ENCODE results near the gene NUBP2. TPM values are rescaled to one million over a fixed set of nuclear protein-coding genes. Genes with fewer than 3 reads are reported as not detected.

Gene NUBP2
- total RNA-seq, 1 donor: 56.1 TPM

DNA sequence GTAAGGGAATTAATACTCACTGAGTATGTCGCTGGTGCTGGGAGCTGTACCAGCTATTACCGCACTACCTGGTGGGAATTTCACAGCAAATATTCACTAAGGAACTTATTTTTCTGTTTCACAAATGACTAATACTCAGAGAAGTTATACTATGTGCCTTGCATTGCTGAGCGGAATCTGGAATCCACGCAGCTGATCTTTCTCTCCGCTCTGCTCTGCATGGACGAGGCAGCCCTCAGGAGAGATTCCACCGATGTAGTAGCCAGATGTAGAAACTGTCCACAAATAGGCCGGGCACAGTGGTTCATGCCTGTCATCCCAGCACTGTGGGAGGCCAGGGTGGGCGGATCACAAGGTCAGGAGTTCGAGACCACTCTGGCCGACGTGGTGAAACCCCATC is 28.6 kb upstream of the NUBP2 start:
- Histone ChIP-seq H3K36me3 (ENCODE audit: insufficient read depth, low read length) (peaks cover 39% of the 10 kb centered on the region), H3K27ac (ENCODE audit: low read depth, low read length) (no peak overlapping the region), H3K4me2 (ENCODE audit: insufficient read depth, low read length) (no peak overlapping the region), H3K27me3 (ENCODE audit: insufficient read depth, low read length) (no peaks in the 10 kb centered on the region), H3K4me1 (ENCODE audit: insufficient read depth, low read length) (peaks cover 6% of the 10 kb centered on the region), H3K4me3 (ENCODE audit: insufficient read depth, low read length) (no peak overlapping the region), H3K9me3 (ENCODE audit: low read depth, low read length) (no peaks in the 10 kb centered on the region), H3K79me2 (ENCODE audit: insufficient read depth, low read length) (peaks cover 9% of the 10 kb centered on the region), H4K20me1 (ENCODE audit: insufficient read depth, low read length) (peaks cover 13% of the 10 kb centered on the region), H2AFZ (ENCODE audit: low read length) (no peak overlapping the region)
- no peak for TF ChIP-seq CTCF (IDR thresholded peaks at IDR 0.05; ENCODE audit: extremely low read depth, low read depth, low read length)
- no peak for DNase-seq (ENCODE audit: insufficient read length, low spot score, missing footprints)

GRCh38 chr16:1757714-1758461 is 24.9 kb upstream of the NUBP2 start:
- no peaks in the 10 kb centered on the region for H3K27me3 ChIP-seq (ENCODE audit: insufficient read depth, low read length)
- no peak overlapping the region for H2AFZ ChIP-seq (ENCODE audit: low read length)
- no peak for TF ChIP-seq CTCF (IDR thresholded peaks at IDR 0.05; ENCODE audit: extremely low read depth, low read depth, low read length)
- no peaks in the 10 kb centered on the region for H3K9me3 ChIP-seq (ENCODE audit: low read depth, low read length)
- no peak for DNase-seq (ENCODE audit: insufficient read length, low spot score, missing footprints)
- no peaks in the 10 kb centered on the region for H3K4me1 ChIP-seq (ENCODE audit: insufficient read depth, low read length)
- peaks cover 7% of the 10 kb centered on the region for H4K20me1 ChIP-seq (ENCODE audit: insufficient read depth, low read length)
- no peak overlapping the region for H3K27ac ChIP-seq (ENCODE audit: low read depth, low read length)
- H3K4me2 ChIP-seq (ENCODE audit: insufficient read depth, low read length): no peak overlapping the region
- peaks cover 39% of the 10 kb centered on the region for H3K36me3 ChIP-seq (ENCODE audit: insufficient read depth, low read length)
- H3K79me2 ChIP-seq (ENCODE audit: insufficient read depth, low read length): peaks cover 5% of the 10 kb centered on the region
- no peak overlapping the region for H3K4me3 ChIP-seq (ENCODE audit: insufficient read depth, low read length)

DNA sequence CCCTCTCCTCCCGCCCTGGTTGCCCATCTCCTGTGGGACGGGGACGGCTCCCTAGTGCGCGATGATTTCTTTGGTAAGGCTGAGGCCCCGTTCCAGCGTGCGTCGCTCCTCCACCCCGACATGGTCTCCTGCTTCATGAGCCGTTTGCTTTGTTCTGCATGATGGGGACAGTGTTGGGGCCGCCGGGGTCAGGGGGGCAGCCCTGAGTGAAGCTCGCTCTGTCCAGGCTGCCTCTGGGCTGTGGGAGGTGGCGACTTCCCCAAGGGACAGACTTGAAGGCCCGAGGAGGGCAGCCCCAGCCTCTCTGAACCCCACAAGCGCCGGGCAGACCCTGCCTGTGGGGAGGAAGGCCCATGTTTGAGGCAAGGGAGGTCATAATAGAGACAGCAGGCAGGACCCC is 23.8 kb upstream of the NUBP2 start:
- H3K4me2 ChIP-seq (ENCODE audit: insufficient read depth, low read length): no peak overlapping the region
- no peak overlapping the region for H3K4me3 ChIP-seq (ENCODE audit: insufficient read depth, low read length)
- no peak for DNase-seq (ENCODE audit: insufficient read length, low spot score, missing footprints)
- H4K20me1 ChIP-seq (ENCODE audit: insufficient read depth, low read length): peaks cover 12% of the 10 kb centered on the region
- peaks cover 42% of the 10 kb centered on the region for H3K36me3 ChIP-seq (ENCODE audit: insufficient read depth, low read length)
- H3K27ac ChIP-seq (ENCODE audit: low read depth, low read length): no peak overlapping the region
- H3K9me3 ChIP-seq (ENCODE audit: low read depth, low read length): no peaks in the 10 kb centered on the region
- TF ChIP-seq CTCF (IDR thresholded peaks at IDR 0.05; ENCODE audit: extremely low read depth, low read depth, low read length): no peak
- no peak overlapping the region for H2AFZ ChIP-seq (ENCODE audit: low read length)
- peaks cover 5% of the 10 kb centered on the region for H3K79me2 ChIP-seq (ENCODE audit: insufficient read depth, low read length)
- no peaks in the 10 kb centered on the region for H3K27me3 ChIP-seq (ENCODE audit: insufficient read depth, low read length)
- no peaks in the 10 kb centered on the region for H3K4me1 ChIP-seq (ENCODE audit: insufficient read depth, low read length)

GRCh38 chr16:1759511-1759910 is 23.2 kb upstream of the NUBP2 start:
- Histone ChIP-seq H3K4me2 (ENCODE audit: insufficient read depth, low read length) (no peak overlapping the region), H2AFZ (ENCODE audit: low read length) (no peak overlapping the region), H3K27ac (ENCODE audit: low read depth, low read length) (no peak overlapping the region), H3K36me3 (ENCODE audit: insufficient read depth, low read length) (peaks cover 41% of the 10 kb centered on the region), H3K9me3 (ENCODE audit: low read depth, low read length) (no peaks in the 10 kb centered on the region), H3K4me3 (ENCODE audit: insufficient read depth, low read length) (no peak overlapping the region), H3K79me2 (ENCODE audit: insufficient read depth, low read length) (peaks cover 5% of the 10 kb centered on the region), H4K20me1 (ENCODE audit: insufficient read depth, low read length) (peaks cover 12% of the 10 kb centered on the region), H3K27me3 (ENCODE audit: insufficient read depth, low read length) (no peaks in the 10 kb centered on the region), H3K4me1 (ENCODE audit: insufficient read depth, low read length) (no peaks in the 10 kb centered on the region)
- peak; percentile 74 for DNase-seq (ENCODE audit: insufficient read length, low spot score, missing footprints)
- TF ChIP-seq CTCF (IDR thresholded peaks at IDR 0.05; ENCODE audit: extremely low read depth, low read depth, low read length): no peak

All from osteoblast (primary cell).